SU-DHL-6 (cell line): ENCODE results near the gene TLL2.
"Not testable (repeated sequence)": the region's sequence is repeated elsewhere in the genome, so short reads cannot be mapped to it uniquely, and the experiment has no call there.

Experiments used
- H2AFZ ChIP-seq: fragments of 200-600 bp; sonication (generic); 2 replicates; pipeline ENCODE4 v1.6.1; 2014; ENCODE audit warnings: low read depth, mild to moderate bottlenecking, moderate library complexity, mixed read lengths, antibody characterized with exemption, low read length; ENCODE audit not compliant: severe bottlenecking
- H3F3A ChIP-seq: fragments of 200-600 bp; shearing (Covaris generic); 2 replicates; pipeline ENCODE4 v1.6.0; 2016; ENCODE audit warnings: antibody characterized with exemption, mild to moderate bottlenecking; ENCODE audit not compliant: insufficient read depth
- H3K27ac ChIP-seq: fragments of 200-600 bp; sonication (generic); 2 replicates; pipeline ENCODE4 v1.5.1; 2016; ENCODE audit warnings: low read depth, mild to moderate bottlenecking, low read length, moderate library complexity, mixed read lengths
- H3K27me3 ChIP-seq: fragments of 200-600 bp; sonication (generic), shearing (Covaris generic); 2 replicates; pipeline ENCODE4 v1.6.0; 2014; ENCODE audit warnings: mild to moderate bottlenecking, low read length
- H3K36me3 ChIP-seq: fragments of 200-600 bp; sonication (generic); 2 replicates; pipeline ENCODE4 v1.6.1; 2014; ENCODE audit warnings: mild to moderate bottlenecking, low read length, mixed read lengths
- H3K4me2 ChIP-seq: fragments of 300-600, 200-600 bp; shearing (Covaris generic), sonication (generic); 2 replicates; pipeline ENCODE4 v1.6.0; 2014; ENCODE audit warnings: low read length, low read depth, mild to moderate bottlenecking; ENCODE audit not compliant: poor library complexity, severe bottlenecking
- H3K4me3 ChIP-seq: fragments of 200-600 bp; sonication (generic); 2 replicates; pipeline ENCODE4 v1.5.1; 2014; ENCODE audit warnings: antibody characterized with exemption, low read length, mild to moderate bottlenecking, mixed read lengths; ENCODE audit not compliant: insufficient read depth, poor library complexity, severe bottlenecking
- H3K79me2 ChIP-seq: fragments of 200-600 bp; sonication (generic); 2 replicates; pipeline ENCODE4 v1.6.1; 2014; ENCODE audit warnings: mild to moderate bottlenecking, low read length, moderate library complexity; ENCODE audit not compliant: insufficient read depth
- H3K9ac ChIP-seq: fragments of 200-600 bp; sonication (generic); 2 replicates; pipeline ENCODE4 v1.7.0; 2014; ENCODE audit warnings: mild to moderate bottlenecking, low read length
- H3K9me2 ChIP-seq: fragments of 200-600 bp; sonication (generic); replicated peaks from 2 replicates; pipeline ENCODE4 v1.6.1; 2014; ENCODE audit warnings: low read length; ENCODE audit not compliant: insufficient read depth
- H3K9me3 ChIP-seq: fragments of 200-600 bp; sonication (generic); 2 replicates; pipeline ENCODE4 v1.6.1; 2014; ENCODE audit warnings: low read length, mixed read lengths; ENCODE audit not compliant: insufficient read depth
- H4K20me1 ChIP-seq: fragments of 200-600 bp; sonication (generic); 2 replicates; pipeline ENCODE4 v1.6.1; 2014; ENCODE audit warnings: low read depth, mild to moderate bottlenecking, antibody characterized with exemption, low read length, moderate library complexity, mixed read lengths
- CTCF ChIP-seq: fragments of 200-600 bp; sonication (generic); IDR thresholded peaks from one replicate; pipeline ENCODE4 v1.5.1; 2017; ENCODE audit warnings: antibody characterized with exemption, mild to moderate bottlenecking, low read length, moderate library complexity; ENCODE audit not compliant: insufficient read depth, poor library complexity, severe bottlenecking
- EZH2phosphoT487 ChIP-seq: fragments of 200-600 bp; sonication (generic), shearing (Covaris generic); conservative IDR thresholded peaks from 2 replicates; pipeline ENCODE4 v1.6.1; 2018; ENCODE audit warnings: mild to moderate bottlenecking, antibody characterized with exemption, low read length, moderate library complexity, mixed read lengths

Gene TLL2

GRCh38 chr10:96556003-96556402 lies 42.3 kb upstream of the TLL2 start:
- Histone ChIP-seq H3K79me2 (no peaks in the 10 kb centered on the region), H3K27me3 (no peaks in the 10 kb centered on the region), H2AFZ (no peak overlapping the region), H3K9me2 (no peaks in the 10 kb centered on the region), H3K4me2 (no peak overlapping the region), H3F3A (peaks cover 8% of the 10 kb centered on the region), H3K9ac (no peak overlapping the region), H3K36me3 (peaks cover 35% of the 10 kb centered on the region; the same call in 1 of the 2 replicates), H3K4me3 (no peak overlapping the region), H4K20me1 (no peaks in the 10 kb centered on the region), H3K9me3 (no peaks in the 10 kb centered on the region), H3K27ac (no peak overlapping the region)
- TF ChIP-seq EZH2phosphoT487 (no peak), CTCF (peak; percentile 28)

GRCh38 chr10:96555330-96555729 lies 41.6 kb upstream of the TLL2 start:
- H3K79me2 ChIP-seq = no peaks in the 10 kb centered on the region
- no peaks in the 10 kb centered on the region for H3K27me3 ChIP-seq
- TF ChIP-seq CTCF (no peak), EZH2phosphoT487 (no peak)
- no peak overlapping the region for H2AFZ ChIP-seq
- H3K9ac ChIP-seq = no peak overlapping the region
- no peaks in the 10 kb centered on the region for H3K9me3 ChIP-seq
- H3K4me3 ChIP-seq = no peak overlapping the region
- no peaks in the 10 kb centered on the region for H4K20me1 ChIP-seq
- H3K27ac ChIP-seq = no peak overlapping the region
- H3K4me2 ChIP-seq = no peak overlapping the region
- H3F3A ChIP-seq = peaks cover 8% of the 10 kb centered on the region
- peaks cover 37% of the 10 kb centered on the region for H3K36me3 ChIP-seq
- H3K9me2 ChIP-seq = no peaks in the 10 kb centered on the region

- no peak overlapping the region for H3K9ac ChIP-seq
- peaks cover 10% of the 10 kb centered on the region for H3F3A ChIP-seq
- H3K79me2 ChIP-seq = no peaks in the 10 kb centered on the region
- H2AFZ ChIP-seq = no peak overlapping the region
- H3K4me2 ChIP-seq = no peak overlapping the region
- H3K4me3 ChIP-seq = no peak overlapping the region
- H3K9me2 ChIP-seq = no peaks in the 10 kb centered on the region
- H3K9me3 ChIP-seq = no peaks in the 10 kb centered on the region
- H4K20me1 ChIP-seq = no peaks in the 10 kb centered on the region
- peaks cover 44% of the 10 kb centered on the region for H3K36me3 ChIP-seq
- no peak for TF ChIP-seq EZH2phosphoT487
- TF ChIP-seq CTCF = no peak
- H3K27ac ChIP-seq = no peak overlapping the region
- no peaks in the 10 kb centered on the region for H3K27me3 ChIP-seq
Measured at GRCh38 chr10:96548589-96548988, 34.9 kb upstream of the TLL2 start.

GRCh38 chr10:96545558-96545957 lies 31.8 kb upstream of the TLL2 start:
- not testable (repeated sequence) for H3K9ac ChIP-seq, H3K9me2 ChIP-seq, H2AFZ ChIP-seq, H3K79me2 ChIP-seq, H3K27ac ChIP-seq, H4K20me1 ChIP-seq, H3K9me3 ChIP-seq, H3K27me3 ChIP-seq, H3K4me3 ChIP-seq, H3K4me2 ChIP-seq, H3F3A ChIP-seq
- H3K36me3 ChIP-seq = peaks cover 40% of the 10 kb centered on the region
